Stimulated activated CD4-positive, alpha-beta T cell treated with anti-CD3 and anti-CD28 coated beads, Interleukin-2, amount 100 ng/mL, for 48 hours (primary cell): ENCODE results near the gene RPS23.

ENCODE experiments used
- DNase-seq, 2 donors: peaks; one replicate each; pipeline ENCODE4 v3.0.0-alpha.2; 2020

RPS23 gene

DNA sequence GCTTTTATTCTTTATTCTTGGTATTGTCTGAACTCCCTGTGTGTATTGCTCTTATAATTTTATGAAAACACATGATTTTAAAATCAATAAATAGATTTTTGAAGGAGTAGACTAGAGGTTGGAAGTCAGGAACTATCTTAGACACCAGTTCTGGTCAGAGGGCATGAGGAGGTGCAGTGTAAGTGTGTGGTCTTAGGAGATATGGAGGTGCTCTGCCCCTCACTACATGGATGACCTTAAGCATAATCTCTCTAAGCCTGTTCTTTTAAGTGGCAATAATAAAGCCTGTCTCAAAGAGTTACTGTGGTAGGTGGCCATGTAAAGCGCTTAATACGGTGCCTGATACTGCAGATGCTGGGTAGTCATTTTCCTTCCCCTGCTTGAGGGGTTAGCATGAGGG lies 34.0 kb downstream of the RPS23 start:
- no peak for DNase-seq

DNA sequence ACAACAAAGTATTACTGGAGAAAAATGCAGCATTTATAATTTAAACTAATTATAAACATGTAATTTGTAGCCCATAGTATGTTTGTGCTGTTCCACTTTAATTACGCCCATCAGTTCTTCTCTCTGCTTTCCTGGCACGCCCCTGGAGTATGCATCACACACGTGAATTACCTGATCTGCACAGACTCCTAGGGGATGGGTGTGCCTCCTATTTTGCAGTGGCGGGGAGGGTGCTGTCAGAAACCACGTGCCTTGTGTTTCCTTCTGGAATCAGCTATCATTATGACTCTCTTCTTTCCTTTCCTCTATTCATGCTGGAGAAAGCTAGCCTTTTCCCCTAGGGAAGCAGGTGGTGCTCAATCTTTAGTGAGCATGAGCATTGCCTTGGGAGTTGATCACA lies 43.3 kb downstream of the RPS23 start:
- no peak for DNase-seq

DNA sequence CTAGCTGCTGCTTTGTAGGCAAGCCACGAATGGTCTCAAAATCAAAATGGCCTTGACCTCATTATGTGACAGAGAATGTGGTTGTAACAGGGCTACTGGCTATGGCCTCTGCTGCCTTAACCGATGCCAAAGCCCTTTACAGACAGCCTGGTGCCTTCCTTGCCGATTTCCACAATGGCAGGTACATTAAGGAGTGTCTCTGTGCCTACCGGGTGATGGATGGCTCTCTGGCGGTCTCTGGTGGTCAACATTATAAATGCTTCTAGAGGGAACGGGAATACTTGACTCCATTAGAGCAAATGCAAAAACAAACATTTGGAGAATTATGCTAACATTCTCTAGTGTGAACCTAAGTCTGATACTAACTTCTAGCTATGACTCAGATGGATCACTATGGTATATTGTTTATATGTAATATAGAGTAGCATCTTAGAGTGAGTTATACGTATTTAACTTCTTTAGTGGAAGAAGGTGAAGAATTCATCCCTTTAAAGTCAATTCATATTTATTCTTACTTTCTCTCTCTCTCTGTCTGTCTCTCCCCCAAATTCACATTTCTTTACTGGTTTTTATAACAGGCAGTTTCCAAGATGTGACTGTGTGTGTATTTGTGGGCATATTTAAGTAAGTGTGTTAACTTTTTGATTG lies 52.5 kb downstream of the RPS23 start:
- peak; percentile 58 to 70 for DNase-seq
